NOMO-1 (cell line): ENCODE data around the gene ARRB1.

Source experiments
- DNase-seq, 2 experiments: peaks; one replicate each; lab custom pipeline; 2025; ENCODE audit not compliant: unreplicated experiment in 2 of 2; lab: John Stamatoyannopoulos, UW

ARRB1 gene

DNA sequence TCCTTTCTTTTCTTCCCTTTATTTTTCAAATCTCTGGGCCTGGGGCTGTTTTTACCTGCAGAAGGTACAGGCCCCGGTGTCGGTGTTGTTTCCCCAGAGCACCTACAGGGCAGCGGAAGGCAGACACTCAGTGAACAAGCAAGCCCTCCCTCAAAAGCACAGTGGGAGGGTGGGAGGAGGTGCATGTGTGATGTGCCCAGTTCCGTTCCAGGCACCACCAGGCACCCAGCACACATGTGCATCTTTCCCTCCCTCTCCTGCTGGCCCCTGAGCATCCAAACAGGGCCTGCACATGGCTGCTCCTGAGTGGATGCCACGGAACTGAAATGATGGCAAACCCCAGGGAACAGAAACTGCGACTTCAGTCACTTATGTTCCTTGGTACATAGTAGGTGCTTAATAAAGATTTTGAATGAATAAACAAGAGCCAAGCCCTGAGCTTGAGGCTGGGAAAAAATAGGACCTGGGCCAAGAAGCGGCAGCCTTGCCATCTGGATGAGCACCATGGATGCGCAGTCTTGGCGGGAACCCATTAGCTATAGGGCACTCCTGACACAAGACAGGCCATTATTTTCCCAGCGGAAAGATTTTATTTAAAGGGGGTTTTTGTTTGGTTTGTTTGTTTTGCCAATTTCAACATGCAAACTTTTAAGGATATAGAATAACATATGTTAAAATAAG lies 47.8 kb downstream of the ARRB1 start:
- DNase-seq = no peak

DNA sequence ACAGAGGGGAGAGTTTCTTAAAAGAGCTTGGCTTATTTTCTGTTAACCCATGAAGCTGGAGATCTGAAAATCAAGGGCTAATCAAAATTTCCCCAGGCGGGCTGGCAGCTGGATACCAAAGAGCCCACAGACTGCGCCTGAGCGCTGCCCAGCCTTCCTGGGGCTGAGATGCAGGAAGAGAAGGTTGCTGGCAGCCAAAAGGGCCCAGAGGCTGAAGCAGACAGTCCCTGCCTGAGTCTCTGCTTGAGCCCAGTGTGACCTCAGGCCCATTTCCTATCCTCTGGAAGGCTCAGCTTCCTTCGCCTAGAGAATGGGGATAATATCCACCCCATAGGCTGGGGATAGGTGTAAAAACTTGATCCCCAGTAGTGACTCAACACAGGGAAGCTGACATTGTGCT lies 49.1 kb downstream of the ARRB1 start:
- DNase-seq = no peak

DNA sequence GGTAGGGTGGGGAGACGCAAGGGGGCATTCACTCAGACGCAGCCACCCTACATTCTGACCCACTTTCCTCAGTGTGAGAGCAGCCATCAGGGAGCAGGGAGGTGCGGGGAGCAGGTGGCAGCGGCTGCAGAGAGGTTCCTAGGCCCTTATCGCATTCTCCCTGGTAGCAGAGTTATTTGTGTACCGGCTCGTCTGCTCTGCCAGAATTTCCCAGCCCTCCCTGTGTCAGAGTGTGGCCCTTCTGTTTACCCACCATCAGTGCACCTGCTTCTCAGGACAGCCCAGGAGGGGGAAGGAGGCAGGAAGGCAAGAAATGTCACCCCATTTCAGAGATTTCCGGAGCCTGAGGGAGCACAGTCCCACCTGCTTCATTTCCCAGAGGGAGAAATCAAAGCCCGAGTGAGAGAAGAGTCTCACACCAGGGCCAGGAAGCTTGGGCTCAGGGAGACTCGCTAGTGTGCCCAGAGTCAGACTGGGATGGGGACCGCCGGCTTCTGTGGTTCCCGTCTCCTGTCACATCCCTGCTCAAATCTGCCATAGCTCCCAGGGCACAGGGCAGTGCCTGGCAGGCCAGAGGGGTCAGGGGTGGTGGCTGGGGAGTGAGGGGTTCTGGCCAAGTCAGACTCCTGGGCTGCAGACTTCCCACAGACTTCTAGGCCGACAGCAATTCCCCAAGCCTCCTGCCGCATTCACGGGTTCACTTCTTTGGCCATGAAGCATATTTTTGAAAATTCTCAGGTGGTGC lies 49.7 kb downstream of the ARRB1 start:
- no peak for DNase-seq

DNA sequence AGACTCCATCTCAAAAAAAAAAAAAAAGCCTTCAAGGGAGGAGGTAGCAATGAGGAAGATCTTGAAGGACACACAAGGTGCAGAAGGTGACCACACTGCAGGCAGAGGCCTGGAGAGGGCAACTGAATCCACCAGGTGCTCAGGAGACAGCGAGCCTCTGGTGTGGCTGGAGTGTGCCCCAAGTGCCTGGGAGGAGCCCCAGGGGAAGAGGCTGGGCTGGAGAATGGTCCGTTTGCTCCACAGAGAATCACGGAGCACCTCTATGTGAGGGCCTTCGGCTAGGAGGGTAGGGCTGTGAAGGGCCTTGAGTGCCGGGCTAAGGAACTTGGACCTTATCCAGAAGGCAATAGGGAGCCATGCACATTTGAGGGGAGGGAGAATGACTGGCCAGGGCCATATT lies 50.3 kb downstream of the ARRB1 start:
- DNase-seq = no peak

DNA sequence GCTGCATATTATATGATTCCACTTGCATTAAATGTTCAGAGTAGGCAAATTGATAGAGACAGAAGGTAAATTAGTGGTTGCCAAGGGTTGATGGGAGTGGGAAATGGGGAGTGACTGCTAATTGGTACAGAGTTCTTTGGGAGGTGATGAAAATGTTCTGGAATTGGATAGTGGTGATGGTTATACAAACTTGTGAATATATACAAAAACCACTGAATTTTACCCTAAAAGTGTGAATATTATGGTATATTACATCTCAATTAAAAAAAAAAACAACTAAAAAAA lies 52.5 kb downstream of the ARRB1 start:
- no peak for DNase-seq

DNA sequence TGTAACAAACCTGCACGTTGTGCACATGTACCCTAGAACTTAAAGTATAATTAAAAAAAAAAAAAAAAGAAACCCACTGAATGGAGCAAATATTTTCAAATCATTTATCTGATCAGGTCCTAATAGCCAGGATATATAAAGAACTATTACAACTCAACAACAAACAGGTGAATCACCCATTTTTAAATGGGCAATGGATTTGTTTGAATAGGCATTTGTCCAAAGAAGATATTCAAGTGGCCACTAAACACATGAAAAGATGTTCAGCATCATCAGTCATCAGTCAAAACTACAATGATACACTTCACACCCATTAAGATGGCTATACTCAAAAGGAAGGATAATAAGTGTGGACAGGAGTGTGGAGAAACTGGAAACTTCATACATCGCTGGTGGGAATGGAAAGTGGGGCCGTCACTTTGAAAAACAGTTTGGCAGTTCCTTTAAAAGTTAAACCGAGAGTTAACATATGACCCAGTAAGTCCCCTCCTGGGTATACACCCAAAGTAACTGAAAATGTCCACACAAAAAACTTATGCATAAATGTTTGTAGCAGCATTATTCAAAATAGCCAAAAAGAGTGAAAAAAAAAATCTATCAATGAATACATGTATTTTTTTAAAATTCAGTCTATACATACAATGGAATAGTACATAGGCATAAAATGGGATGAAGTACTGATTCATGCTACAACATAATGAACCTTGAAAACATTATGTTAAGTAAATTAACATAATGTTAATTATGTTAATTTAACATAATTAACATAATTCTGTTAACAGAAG lies 53.1 kb downstream of the ARRB1 start:
- DNase-seq = no peak

DNA sequence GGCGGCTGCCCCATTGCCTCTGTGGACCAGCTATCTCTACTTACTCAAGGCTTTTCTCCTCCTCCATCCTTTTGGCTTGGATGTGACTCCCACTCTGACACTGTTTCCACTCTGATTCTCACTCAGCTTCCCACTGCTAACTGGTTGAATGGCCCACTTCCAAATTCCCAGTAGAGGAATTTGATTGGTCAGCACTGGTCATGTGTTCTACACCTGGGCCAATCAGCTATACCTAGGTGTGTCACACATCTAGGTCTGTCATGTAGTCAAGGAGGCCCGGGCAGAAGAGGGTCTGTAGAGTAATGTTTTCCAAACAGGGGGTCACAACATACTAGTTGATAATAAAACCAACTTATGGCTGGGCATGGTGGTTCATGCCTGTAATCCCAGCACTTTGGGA lies 57.6 kb downstream of the ARRB1 start:
- DNase-seq = no peak

DNA sequence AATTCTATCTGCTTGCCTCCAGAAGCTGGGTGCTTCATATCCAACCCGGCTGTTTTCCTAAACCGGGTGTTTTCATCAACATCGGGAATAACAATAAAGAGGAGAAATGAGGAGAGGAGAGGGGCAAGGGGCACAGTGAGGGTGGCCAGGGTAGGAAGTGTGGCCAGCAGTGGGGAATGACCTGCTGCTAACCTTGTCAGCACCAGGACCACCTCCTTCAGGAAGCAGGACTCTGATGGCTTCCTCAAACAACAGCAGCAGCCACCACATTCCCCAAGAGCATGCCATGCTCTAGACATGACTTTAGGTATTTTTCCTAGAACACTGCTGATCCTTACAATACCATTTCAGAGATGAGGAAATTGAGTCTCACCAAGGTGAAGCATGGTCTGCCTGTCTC lies 58.5 kb downstream of the ARRB1 start:
- no peak for DNase-seq

DNA sequence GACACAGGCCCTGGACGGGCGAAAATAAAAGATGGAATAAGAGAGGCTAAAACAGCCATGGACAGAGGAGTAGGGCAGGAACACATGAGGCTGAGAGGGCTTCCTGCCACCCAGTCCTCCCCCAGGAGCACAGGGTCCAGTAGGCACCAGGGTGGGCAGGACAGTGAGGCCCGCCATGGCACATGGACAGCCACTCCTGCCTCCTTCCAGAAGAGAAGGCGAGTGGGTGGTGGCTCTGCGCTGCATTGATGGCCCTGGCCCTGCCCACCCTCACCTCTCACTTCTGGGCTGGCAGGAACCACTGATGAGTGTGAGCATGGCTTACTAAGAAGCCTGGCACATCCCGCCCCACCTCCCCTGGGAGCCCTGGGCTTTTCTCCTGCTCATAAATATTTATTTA lies 59.7 kb downstream of the ARRB1 start:
- no peak for DNase-seq

DNA sequence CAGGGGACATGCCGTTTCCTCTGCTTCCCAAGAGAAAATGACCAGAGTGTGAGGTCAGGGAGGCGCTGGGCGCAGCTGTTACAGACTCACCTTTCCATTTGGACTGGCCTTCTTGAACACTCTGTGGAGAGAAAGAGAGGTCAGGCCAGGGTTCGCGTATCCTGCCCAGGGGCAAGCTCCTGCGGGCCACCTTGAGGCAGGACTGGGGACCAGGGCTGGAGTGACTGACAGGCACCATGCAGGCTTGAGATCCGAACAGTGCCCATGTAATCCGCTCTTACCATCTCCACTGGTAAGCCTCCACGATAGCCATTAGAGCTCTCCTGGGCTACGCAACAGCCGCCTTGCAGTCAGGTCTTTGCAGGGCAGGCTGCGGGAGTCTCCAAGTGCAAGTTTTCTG lies 61.5 kb downstream of the ARRB1 start:
- no peak for DNase-seq

DNA sequence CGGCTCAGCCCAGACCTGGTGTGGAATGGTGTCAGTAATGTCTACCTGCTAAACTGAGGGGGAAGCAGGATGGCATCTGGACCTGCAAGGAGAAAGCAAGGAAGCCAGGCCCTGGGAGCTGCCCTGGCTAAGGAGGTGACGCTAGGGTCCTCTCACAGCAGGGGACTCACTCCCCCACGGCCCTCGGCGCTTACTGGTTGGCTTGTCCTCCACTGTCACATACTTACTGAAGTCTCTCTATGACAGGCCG lies 62.0 kb downstream of the ARRB1 start:
- DNase-seq = no peak

DNA sequence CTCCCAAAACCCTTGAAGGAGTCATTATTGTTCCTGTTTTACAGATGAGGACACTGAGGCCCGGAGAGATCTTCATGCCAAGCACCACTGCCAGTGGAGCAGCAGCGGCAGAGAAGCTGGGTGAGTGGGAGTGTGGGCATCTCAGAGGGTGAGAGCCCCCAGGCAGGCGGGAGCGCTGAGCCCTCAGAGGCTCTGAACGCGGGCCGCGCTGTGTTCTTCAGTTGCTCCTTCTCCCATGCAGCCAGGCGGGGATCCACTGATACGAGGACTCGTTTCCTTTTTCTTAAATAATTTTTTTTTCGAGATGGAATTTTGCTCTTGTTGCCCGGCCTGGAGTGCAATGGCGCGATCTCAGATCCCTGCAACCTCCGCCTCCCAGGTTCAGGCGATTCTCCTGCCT lies 63.9 kb downstream of the ARRB1 start:
- DNase-seq = no peak

DNA sequence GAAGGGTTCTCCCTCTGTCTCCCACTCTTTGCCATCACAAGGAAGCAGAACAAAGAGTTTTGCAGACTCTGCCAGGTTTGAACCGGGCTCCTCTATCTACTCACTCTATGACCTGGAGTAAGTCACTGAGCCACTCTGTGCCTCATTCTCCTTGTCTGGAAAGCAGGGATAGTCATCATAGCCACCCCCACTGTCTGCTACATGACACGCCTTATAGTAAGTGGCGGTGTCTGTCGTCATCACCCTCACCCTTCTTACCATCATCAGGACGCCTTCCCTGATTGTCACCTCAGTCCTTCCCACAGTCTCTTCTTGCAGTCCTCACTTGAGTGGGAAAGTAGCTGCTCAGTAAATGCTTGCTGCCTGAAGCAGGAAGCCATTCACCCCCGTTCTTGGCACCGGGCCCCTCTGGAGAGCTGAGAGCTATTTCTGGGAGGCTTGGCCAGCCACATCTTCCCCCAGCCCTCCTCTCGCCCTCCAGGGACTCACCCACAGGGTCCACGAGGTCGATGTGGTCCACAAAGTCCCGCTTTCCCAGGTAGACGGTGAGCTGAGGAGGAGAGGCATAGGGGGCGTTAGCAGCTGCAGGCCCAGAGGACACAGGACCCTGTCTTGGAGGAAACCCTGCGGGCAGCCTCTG lies 64.5 kb downstream of the ARRB1 start:
- DNase-seq = no peak

DNA sequence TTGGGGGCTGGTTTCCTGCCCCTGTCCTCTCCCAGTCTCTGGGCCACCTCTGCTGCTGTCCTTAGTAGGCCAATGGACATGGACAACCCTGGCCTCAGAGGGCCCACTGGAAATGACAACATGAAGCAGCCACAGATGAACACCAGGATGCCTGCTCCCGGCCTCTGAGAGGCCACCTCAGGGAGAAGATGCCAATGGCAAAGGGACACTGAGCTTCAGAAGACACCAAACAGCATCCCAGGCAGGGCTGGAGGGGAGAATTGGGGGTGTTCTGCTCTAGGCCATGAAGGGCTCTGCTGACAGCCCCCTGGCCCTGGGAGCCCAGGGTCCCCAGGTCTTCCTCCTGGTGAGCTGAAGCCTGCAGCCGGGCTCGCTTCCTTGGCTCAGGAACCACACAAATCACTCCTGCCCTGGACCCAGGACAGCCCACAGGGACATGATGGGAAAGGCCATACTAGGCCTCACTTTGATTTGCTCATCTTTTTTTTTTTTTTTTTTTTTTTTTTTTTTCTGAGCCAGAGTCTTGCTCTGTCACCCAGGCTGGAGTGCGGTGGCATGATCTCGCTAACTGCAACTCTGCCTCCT lies 65.6 kb downstream of the ARRB1 start:
- no peak for DNase-seq

DNA sequence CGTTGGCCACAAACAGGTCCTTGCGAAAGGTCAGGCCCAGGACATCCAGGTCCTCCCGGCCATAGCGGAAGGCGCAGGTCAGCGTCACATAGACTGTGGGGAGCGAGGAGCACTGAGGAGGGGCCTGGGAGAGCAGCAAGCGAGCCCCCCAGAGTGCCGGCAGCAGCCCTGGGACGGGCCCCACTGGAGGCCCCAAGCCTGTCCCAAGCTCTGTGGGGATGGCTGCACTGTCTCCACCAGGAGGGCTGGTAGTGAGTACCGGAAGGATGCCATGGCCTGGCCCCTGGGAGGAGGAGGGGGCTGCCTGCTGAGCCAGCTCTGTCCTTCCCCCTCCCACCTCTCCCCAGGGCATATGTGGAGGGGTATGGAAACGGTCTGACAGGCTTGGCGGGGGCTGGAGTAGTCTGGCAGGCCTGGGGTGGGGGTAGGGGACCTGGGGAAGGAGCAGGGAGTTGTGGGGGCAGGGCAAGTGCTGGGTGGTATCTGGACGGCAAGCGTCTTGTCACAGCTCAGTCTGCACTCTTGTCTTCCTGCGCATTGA lies 68.0 kb downstream of the ARRB1 start:
- no peak for DNase-seq

DNA sequence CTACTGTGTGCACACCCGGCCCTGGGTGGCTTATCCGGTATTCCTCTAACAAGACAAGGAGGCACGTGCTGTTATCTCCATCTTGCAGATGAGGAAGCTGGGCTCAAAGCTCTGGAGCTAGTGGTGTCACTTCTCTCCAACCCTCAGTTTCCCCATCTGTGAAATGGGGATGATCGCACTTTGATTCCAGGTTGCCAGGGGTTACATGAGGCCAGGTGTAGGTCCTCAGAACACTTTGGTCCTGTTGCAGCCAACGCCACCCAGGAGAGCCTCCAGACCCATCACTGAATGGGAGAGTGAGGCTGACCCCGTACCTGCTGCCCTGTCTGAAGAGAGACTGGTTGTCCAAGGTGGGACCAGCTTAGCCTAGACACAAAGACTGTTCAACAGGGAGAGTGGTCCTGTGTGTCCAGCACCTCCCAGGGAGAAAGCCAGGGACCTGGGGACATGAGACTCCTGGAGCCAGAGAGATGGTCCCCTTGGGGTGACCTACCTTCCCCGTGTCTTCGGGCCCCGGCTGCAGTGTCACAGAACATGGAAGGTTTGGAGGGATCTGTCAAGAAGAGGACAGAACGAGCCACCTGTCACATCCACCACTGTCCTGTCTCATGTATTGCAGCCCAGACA lies 69.9 kb downstream of the ARRB1 start:
- DNase-seq = no peak

DNA sequence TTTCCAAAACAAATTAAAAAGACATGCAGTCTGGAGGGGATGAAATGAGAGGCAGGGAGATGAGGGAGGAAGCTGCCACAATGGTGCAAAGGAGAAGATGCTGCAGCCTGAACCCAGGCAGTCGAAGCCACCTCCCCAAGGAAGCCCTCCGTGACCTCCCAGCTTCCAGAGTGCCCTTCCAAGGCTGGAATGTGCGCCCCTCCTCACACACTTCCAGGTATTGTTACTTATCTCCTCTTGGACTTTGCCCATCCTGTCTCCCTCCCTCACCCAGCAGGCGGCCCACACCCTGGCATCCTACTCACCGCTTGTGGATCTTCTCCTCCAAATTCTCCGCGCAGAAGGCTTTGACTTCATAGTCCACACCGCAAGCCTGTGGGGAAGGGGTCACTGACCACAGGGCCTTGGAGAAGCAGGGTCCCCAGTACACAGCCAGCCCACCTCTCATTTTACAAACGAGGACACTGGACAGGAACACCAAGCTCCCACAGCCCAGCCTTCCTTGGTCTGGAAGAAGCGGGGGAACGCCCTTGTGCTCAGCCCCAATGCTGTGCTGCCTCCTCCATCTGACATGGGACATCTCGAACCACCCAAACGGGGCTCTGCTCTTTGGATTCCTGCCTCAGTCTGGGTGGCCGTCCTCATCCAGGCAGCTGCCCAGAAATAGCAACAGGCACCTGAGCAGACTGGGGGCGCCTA lies 70.5 kb downstream of the ARRB1 start:
- no peak for DNase-seq

DNA sequence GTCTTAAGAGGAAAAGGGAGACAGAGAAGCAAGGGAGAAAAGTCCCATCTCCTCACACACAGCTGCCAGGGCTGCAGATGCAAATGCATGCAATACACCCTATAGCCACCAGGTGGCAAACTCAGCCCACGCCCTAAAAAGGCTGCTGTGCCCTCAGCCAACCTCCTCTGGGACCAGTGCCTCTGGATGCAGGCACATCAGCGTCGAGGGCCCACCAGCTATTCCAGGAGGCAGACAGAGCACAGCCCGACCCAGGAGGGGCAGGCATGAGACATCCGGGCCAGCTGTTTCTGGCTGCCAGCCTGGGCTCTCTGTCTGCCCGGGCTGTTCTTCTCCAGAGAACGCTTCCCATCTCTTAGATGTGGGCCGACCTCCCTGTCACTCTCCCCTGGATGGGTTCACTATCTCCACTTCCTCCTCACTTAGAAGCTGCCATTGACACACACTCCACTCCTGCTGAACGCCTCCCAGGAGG lies 71.2 kb downstream of the ARRB1 start:
- peak; percentile 34 to 47 for DNase-seq

DNA sequence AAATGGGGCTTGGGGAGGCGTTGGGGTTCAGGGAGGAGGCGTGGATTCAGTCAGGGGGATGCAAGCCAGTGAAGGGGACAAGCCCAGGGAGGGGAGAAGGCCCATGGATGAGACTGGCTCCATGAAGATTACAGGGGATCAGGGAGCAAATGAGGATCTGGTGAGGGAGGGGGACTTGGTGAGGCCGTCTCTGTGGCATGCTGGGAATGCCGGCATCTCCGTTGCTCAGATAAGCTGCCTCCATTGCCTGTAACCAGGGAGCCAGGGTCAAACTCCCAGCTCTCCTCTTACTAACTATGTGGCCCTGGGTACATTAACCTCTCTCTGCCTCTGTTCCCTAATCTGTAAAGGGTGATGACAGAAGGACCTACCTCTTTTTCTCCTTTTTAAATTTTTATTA lies 72.2 kb downstream of the ARRB1 start:
- no peak for DNase-seq
